GM21515 (cell line): Measurements from ENCODE around the gene FSD1.
"Not testable (repeated sequence)": the region's sequence is repeated elsewhere in the genome, so short reads cannot be mapped to it uniquely, and the experiment has no call there.

Source experiments
- ATAC-seq: cut with Tn5 transposase; IDR thresholded peaks from one replicate; pipeline ENCODE4 v1.9.1; 2021; ENCODE audit not compliant: unreplicated experiment

The FSD1 gene

GRCh38 chr19:4313847-4314490 lies 9.6 kb downstream of the FSD1 start:
- ATAC-seq: no peak

GRCh38 chr19:4316956-4317355 lies 12.6 kb downstream of the FSD1 start:
- no peak for ATAC-seq

- ATAC-seq: no peak
Measured at GRCh38 chr19:4318460-4318859, 14.1 kb downstream of the FSD1 start.

- ATAC-seq: no peak
Measured at GRCh38 chr19:4319067-4319718, 14.8 kb downstream of the FSD1 start.

- ATAC-seq: no peak
Measured at GRCh38 chr19:4320419-4320818, 16.0 kb downstream of the FSD1 start.

- no peak for ATAC-seq
Measured at GRCh38 chr19:4322942-4323665, 18.7 kb downstream of the FSD1 start.

GRCh38 chr19:4323692-4324091 lies 19.3 kb downstream of the FSD1 start:
- no peak for ATAC-seq

- no peak for ATAC-seq
Measured at GRCh38 chr19:4324228-4324627, 19.8 kb downstream of the FSD1 start.

- no peak for ATAC-seq
Measured at GRCh38 chr19:4326215-4326836, 21.9 kb downstream of the FSD1 start.

GRCh38 chr19:4326837-4327251 lies 22.4 kb downstream of the FSD1 start:
- no peak for ATAC-seq

GRCh38 chr19:4327252-4327876 lies 23.0 kb downstream of the FSD1 start:
- ATAC-seq: no peak

- ATAC-seq: no peak
Measured at GRCh38 chr19:4327877-4328242, 23.5 kb downstream of the FSD1 start.

- peak; percentile 62 for ATAC-seq
Measured at GRCh38 chr19:4328243-4328990, 24.0 kb downstream of the FSD1 start.

- not testable (repeated sequence) for ATAC-seq
Measured at GRCh38 chr19:4328991-4329681, 24.7 kb downstream of the FSD1 start.

GRCh38 chr19:4329858-4330257 lies 25.5 kb downstream of the FSD1 start:
- ATAC-seq: no peak

GRCh38 chr19:4334929-4335570 lies 30.7 kb downstream of the FSD1 start:
- no peak for ATAC-seq

- ATAC-seq: no peak
Measured at GRCh38 chr19:4337906-4338440, 33.6 kb downstream of the FSD1 start.

GRCh38 chr19:4338441-4339355 lies 34.3 kb downstream of the FSD1 start, which contains the start of gene STAP2:
Gene STAP2 (minus strand): TSS chr19:4338827. CDS start chr19:4338753, 74 bp downstream.
- ATAC-seq: no peak
